HFF-Myc (cell line): ENCODE measurements around the gene TMEM200A.

Source experiments
- DNase-seq: peaks from one replicate; pipeline ENCODE4 v3.0.0-alpha.2; 2011; ENCODE audit warnings: low read depth; ENCODE audit errors: extremely low read depth
- H3K4me3 ChIP-seq: replicated peaks from 2 replicates; pipeline ENCODE4 v1.5.1; 2011; ENCODE audit warnings: low read depth, mild to moderate bottlenecking, control low read depth, low read length
- CTCF ChIP-seq: IDR thresholded peaks from 2 replicates; pipeline ENCODE4 v1.5.1; 2012; ENCODE audit warnings: mild to moderate bottlenecking, low read depth, low read length, control low read depth; ENCODE audit errors: missing control alignments

The TMEM200A gene

GRCh38 chr6:130426066-130426721 lies 60.4 kb downstream of the TMEM200A start:
- H3K4me3 ChIP-seq: no peak overlapping the region
- peak; percentile 21 for DNase-seq
- no peak for TF ChIP-seq CTCF

- DNase-seq: no peak
- TF ChIP-seq CTCF: no peak
- H3K4me3 ChIP-seq: no peak overlapping the region
Observed at GRCh38 chr6:130431346-130431852, 65.6 kb downstream of the TMEM200A start.

GRCh38 chr6:130432838-130433237 lies 67.0 kb downstream of the TMEM200A start:
- H3K4me3 ChIP-seq: no peak overlapping the region
- no peak for DNase-seq
- no peak for TF ChIP-seq CTCF

- H3K4me3 ChIP-seq: no peak overlapping the region
- TF ChIP-seq CTCF: no peak
- peak; percentile 22 for DNase-seq
Observed at GRCh38 chr6:130434174-130434873, 68.5 kb downstream of the TMEM200A start.

- DNase-seq: no peak
- TF ChIP-seq CTCF: no peak
- H3K4me3 ChIP-seq: no peak overlapping the region
Observed at GRCh38 chr6:130435181-130435580, 69.4 kb downstream of the TMEM200A start.

- no peak for DNase-seq
- no peak for TF ChIP-seq CTCF
Observed at GRCh38 chr6:130437961-130438360, 72.1 kb downstream of the TMEM200A start.

More at GRCh38 chr6:130437961-130438360, 72.1 kb downstream of the TMEM200A start:
- no peak overlapping the region for H3K4me3 ChIP-seq
